ENCODE data around the gene SKIC2. TPM values are rescaled to one million over a fixed set of nuclear protein-coding genes. Genes with fewer than 3 reads are reported as not detected.

The SKIC2 gene
- total RNA-seq, 1 donor from 2014 or later = 31.5 TPM

DNA sequence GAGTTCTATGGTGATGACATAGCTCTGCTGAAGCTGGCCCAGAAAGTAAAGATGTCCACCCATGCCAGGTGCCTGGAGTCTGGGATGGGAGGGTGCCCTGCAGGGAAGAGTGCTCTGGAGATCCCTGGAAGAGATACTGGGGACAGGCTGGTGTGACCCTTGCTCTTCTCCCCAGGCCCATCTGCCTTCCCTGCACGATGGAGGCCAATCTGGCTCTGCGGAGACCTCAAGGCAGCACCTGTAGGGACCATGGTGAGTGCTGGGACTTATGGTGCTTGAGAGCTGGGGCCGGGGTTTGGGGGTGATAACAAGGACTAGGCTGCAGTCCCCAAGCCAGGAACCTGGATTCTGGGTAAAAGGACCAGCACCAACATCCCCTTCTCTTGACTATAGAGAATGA is 15.2 kb upstream of the SKIC2 start:
- intact Hi-C loops (cut with micrococcal nuclease) = no loop called here
- no peak for DNase-seq
- ATAC-seq = no peak

DNA sequence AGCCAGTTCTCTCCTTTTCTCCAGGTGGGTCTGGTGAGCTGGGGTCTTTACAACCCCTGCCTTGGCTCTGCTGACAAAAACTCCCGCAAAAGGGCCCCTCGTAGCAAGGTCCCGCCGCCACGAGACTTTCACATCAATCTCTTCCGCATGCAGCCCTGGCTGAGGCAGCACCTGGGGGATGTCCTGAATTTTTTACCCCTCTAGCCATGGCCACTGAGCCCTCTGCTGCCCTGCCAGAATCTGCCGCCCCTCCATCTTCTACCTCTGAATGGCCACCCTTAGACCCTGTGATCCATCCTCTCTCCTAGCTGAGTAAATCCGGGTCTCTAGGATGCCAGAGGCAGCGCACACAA is 13.8 kb upstream of the SKIC2 start:
- ATAC-seq (no peak), DNase-seq (no peak)
- intact Hi-C loops (cut with micrococcal nuclease) = no loop called here

DNA sequence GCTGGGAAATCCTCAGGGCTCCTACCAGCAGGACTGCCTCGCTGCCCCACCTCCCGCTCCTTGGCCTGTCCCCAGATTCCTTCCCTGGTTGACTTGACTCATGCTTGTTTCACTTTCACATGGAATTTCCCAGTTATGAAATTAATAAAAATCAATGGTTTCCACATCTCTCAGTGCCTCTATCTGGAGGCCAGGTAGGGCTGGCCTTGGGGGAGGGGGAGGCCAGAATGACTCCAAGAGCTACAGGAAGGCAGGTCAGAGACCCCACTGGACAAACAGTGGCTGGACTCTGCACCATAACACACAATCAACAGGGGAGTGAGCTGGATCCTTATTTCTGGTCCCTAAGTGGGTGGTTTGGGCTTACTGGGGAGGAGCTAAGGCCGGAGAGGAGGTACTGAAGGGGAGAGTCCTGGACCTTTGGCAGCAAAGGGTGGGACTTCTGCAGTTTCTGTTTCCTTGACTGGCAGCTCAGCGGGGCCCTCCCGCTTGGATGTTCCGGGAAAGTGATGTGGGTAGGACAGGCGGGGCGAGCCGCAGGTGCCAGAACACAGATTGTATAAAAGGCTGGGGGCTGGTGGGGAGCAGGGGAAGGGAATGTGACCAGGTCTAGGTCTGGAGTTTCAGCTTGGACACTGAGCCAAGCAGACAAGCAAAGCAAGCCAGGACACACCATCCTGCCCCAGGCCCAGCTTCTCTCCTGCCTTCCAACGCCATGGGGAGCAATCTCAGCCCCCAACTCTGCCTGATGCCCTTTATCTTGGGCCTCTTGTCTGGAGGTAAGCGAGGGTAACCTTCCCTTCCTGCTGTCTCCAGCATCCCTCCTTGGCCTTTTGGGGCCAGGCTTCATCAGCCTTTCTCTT is 13.2 kb upstream of the SKIC2 start, which contains the start of gene CFB:
TSS of gene CFB (plus strand) at position 589 of the 863 bp plus-strand sequence. CDS start at position 716, 127 bp downstream.
- intact Hi-C loops (cut with micrococcal nuclease) = no loop called here
- ATAC-seq (peak; percentile 86), DNase-seq (peak; percentile 73)

DNA sequence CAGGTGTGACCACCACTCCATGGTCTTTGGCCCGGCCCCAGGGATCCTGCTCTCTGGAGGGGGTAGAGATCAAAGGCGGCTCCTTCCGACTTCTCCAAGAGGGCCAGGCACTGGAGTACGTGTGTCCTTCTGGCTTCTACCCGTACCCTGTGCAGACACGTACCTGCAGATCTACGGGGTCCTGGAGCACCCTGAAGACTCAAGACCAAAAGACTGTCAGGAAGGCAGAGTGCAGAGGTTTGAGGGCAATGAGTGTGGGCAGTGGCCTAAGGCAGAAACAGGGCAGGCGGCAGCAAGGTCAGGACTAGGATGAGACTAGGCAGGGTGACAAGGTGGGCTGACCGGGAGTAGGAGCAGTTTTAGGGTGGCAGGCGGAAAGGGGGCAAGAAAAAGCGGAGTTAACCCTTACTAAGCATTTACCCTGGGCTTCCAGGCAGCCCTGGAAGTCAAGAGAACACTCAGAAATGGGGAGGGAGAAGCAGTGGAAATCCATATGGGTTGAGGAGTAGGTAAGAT is 12.5 kb upstream of the SKIC2 start:
- intact Hi-C loops (cut with micrococcal nuclease) = no loop called here
- ATAC-seq (no peak), DNase-seq (no peak)

DNA sequence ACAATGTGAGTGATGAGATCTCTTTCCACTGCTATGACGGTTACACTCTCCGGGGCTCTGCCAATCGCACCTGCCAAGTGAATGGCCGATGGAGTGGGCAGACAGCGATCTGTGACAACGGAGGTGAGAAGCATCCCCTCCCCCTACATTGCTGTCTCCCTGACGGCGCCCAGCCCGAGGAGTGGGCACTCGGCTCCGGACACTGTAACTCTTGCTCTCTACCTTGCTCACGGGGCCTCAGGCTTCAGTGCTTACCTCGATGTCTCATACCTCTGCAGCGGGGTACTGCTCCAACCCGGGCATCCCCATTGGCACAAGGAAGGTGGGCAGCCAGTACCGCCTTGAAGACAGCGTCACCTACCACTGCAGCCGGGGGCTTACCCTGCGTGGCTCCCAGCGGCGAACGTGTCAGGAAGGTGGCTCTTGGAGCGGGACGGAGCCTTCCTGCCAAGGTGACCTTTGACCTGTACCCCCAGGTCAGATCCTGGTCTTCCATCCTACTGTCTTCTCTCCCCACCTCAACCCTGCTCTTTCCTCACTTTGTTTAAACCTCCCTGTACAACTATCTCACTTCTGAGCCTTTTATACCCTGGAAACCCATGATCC is 11.8 kb upstream of the SKIC2 start:
- no peak for DNase-seq
- intact Hi-C loops (cut with micrococcal nuclease) = no loop called here

DNA sequence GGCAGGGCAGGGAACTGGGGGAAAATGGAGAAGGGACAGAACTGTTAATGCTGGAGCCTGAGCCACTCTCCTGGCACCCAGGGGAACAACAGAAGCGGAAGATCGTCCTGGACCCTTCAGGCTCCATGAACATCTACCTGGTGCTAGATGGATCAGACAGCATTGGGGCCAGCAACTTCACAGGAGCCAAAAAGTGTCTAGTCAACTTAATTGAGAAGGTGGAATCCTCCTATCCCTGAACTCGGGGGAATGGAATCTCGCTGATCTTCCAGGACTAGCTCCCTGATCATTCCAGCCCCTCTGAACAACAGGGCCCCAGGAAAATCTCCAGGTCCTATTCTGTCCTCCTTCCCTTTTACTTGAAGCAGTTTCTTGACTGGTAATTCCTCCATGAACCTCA is 11.1 kb upstream of the SKIC2 start:
- DNase-seq (no peak), ATAC-seq (no peak)
- intact Hi-C loops (cut with micrococcal nuclease) = no loop called here

More for the DNA sequence above, 11.8 kb upstream of the SKIC2 start:
- ATAC-seq = no peak

DNA sequence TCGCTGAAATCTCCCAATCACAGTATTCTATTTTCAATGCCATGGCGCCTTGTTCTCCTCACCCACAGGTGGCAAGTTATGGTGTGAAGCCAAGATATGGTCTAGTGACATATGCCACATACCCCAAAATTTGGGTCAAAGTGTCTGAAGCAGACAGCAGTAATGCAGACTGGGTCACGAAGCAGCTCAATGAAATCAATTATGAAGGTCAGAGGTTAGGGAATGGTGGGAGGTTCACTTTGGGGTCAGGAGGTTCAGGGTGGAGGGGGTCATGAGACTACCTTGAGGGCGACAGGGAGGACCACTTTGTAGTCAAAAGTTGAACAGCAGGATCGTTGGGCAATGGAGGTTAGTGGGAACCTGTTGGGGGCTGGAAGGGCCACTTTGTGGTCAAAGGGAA is 10.7 kb upstream of the SKIC2 start:
- no peak for DNase-seq
- ATAC-seq = no peak
- intact Hi-C loops (cut with micrococcal nuclease) = no loop called here

DNA sequence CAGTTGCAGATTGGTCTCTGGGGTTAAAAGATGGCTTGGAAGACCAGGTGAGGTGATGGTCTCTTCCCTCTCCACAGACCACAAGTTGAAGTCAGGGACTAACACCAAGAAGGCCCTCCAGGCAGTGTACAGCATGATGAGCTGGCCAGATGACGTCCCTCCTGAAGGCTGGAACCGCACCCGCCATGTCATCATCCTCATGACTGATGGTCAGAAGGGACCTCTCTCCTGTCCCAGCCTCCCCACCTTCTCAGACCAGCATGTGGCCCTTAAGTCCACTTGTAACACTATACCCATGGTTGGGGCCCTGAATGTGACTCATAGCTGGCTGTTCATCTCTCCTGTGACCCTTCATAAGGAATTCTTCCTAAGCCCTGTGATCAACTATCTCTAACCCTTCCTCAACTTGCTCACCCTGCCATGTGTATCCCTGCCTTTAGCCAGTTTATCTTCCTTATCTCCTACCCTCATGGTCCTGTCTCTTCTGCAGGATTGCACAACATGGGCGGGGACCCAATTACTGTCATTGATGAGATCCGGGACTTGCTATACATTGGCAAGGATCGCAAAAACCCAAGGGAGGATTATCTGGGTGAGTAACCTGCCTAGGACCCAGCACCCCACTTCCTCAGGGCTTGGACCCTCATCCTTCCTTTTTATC is 10.1 kb upstream of the SKIC2 start:
- intact Hi-C loops (cut with micrococcal nuclease) = no loop called here
- no peak for DNase-seq

DNA sequence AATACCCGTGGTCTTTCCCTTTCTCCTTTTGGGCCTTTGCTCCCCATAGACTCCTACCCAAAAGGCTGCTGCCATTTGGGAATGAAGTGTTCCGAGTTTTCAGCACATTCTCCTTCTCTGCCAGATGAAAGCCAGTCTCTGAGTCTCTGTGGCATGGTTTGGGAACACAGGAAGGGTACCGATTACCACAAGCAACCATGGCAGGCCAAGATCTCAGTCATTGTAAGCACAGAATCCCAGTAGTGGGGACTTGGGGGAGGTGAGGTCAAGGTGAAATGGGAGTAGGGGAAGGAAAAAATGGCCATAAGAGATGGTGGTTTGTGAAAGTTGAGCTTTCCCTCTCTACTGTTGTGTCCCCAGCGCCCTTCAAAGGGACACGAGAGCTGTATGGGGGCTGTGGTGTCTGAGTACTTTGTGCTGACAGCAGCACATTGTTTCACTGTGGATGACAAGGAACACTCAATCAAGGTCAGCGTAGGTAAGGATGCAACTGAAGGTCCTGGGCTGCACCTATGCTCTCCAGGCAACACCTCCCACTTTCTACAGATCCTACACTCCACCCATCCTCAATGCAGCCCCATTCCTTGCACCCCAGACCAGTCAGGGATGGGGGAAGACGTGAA is 8.9 kb upstream of the SKIC2 start:
- ATAC-seq = no peak
- DNase-seq = no peak
- intact Hi-C loops (cut with micrococcal nuclease) = no loop called here

More for the DNA sequence above, 10.1 kb upstream of the SKIC2 start:
- no peak for ATAC-seq

DNA sequence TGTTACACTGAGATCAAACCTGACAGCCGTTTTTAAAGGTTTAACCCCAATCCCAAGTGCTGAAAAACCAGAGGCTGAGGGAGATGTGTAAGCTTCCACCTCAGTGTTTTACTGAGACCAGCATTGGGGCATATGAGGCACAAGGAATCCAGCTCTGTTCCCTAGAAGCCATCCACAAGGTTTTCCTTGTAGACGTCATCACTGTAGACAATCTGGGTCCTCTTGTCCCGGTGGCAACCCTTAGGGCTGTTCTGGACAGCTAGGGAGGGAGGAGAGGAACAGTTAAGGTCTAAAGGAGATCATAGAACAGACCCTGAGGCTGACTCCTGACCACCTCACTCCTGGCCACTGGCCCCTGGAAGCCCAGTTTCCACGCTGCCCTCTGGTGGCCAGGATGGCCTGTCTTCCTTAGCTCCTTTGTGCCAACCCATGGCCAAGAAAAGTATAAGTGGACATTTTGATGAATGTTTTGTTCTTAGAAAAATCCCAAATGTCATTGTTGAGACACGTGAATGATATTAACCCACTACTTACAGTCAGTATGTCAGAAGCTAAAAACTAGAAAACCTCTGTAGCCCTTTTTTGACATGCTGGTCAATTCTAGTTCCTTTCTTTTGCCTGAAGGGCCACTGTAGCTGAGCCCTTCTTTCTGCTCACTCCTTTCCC is 6.7 kb upstream of the SKIC2 start:
- ATAC-seq = peak; percentile 76
- DNase-seq = peak; percentile 79
- intact Hi-C loops (cut with micrococcal nuclease) = no loop called here

DNA sequence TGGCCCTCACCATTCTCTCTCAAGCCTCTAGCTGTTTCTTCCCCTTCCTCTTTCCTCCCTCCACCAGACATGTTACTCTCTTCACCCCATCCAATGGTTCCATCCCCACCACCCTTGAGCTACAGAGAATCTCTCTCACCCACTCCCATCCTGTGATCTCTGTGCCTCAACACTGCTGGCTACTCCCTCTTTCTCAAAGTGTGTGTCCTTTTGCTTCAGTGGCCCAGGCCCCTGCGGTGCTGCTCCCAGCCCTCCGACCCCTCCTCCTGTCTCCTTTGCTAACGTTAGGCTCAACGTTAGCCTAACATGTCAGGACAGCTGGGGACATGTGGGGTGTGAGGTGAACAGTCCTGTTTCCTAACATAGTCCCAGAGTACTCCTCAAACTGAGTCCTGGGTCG is 6.1 kb upstream of the SKIC2 start:
- DNase-seq (no peak), ATAC-seq (no peak)
- intact Hi-C loops (cut with micrococcal nuclease) = no loop called here

DNA sequence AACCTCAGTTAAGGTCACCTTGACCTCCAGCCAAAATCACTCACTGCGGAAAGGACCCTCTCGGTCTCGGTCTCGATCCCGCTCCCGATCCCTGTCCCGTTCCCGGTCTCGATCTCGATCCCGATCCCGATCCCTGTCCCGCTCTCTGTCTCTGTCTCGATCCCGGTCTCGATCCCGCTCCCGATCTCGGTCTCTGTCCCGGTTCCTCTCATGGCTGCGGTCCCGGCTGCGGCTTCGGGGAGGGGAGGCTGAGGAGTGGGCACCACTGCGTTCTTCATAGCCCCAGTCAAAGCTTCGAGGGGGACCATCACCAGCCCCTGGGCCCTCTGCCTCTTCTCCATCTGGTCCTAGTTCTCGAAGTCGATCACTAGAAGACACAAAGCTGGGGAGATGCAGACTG is 4.5 kb upstream of the SKIC2 start:
- no peak for ATAC-seq
- no peak for DNase-seq
- intact Hi-C loops (cut with micrococcal nuclease) = no loop called here

DNA sequence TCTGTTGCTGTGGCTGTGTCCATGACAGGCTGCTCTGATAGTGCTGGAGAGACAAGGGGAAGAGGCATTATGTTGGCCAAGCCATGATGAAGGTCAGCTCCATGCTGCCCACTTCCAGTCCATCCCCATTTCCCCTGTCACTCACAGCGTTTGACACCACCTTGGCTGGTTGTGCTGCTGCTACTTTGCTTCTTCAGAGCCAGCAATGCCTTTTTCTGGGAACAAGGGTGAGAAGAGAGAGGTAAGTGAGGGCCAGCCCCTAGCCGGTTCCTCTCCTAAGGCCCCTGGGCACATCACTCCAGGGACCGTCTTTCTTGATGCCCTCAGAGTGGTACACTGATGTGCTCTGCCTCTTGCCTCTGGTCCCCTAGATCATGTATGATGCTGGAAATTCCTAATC is 2.2 kb upstream of the SKIC2 start:
- ATAC-seq (no peak), DNase-seq (no peak)
- intact Hi-C loops (cut with micrococcal nuclease) = no loop called here

DNA sequence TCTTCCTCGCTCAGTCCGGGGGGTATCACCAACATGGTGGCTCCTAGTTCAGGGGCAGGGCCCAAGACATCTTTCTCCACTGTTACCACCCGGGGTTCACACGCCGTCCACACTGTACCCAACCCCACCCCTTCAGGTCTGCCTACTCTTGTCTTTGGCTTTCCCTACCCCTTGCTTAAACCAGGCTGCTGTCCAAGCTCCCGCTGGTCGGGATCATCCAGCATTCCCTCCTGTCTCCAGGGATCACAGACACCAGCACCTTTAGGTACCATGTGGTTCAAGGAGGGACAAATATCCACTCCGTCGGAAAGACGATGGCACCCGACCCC is 599 bp upstream of the SKIC2 start:
- peak; percentile 1 for ATAC-seq
- no peak for DNase-seq
- intact Hi-C loops (cut with micrococcal nuclease) = no loop called here

DNA sequence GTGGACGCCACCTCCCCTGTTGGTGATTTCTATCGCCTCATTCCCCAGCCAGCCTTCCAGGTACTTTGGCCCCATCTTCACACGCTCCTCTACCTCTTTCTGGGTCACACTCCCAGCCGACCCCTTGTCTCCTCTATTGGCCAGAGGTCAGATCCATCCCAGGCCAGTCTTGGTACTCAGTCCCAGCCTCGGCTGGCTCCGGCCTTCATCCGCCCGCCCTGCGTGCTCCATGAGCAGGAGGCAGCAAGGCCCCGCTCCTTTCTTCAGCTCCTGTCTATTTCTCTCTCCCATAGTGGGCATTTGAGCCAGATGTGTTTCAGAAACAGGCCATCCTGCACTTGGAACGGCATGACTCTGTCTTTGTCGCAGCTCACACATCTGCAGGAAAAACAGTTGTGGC is 2.6 kb downstream of the SKIC2 start:
- ATAC-seq (no peak), DNase-seq (no peak)
- intact Hi-C loops (cut with micrococcal nuclease) = no loop called here

DNA sequence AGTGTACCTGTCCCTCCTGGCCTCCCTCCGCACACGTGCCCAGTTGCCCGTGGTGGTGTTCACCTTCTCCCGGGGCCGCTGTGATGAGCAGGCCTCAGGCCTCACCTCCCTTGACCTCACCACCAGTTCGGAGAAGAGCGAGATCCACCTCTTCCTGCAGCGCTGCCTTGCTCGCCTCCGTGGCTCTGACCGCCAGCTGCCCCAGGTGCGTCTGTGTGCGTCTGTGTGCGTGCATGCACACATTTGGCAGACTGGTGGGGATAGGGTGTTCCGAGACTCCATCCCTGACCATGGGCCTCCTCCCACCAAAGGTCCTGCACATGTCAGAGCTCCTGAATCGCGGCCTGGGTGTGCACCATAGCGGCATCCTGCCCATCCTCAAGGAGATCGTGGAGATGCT is 4.9 kb downstream of the SKIC2 start:
- ATAC-seq (no peak), DNase-seq (no peak)
- intact Hi-C loops (cut with micrococcal nuclease) = no loop called here

DNA sequence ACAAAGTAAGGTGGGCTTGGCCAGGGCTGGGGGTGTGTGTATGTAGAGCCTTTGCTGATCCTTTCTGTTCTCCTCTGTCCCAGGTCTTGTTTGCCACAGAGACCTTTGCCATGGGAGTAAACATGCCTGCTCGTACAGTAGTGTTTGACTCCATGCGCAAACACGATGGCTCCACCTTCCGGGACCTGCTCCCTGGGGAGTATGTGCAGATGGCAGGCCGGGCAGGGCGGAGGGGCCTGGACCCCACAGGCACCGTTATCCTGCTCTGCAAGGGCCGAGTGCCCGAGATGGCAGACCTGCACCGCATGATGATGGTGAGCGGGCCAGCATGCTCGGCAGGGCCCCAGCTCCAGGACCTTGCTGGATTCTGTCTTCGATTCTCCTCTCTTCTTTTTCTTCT is 6.7 kb downstream of the SKIC2 start:
- no peak for ATAC-seq
- intact Hi-C loops (cut with micrococcal nuclease) = no loop called here
- no peak for DNase-seq

DNA sequence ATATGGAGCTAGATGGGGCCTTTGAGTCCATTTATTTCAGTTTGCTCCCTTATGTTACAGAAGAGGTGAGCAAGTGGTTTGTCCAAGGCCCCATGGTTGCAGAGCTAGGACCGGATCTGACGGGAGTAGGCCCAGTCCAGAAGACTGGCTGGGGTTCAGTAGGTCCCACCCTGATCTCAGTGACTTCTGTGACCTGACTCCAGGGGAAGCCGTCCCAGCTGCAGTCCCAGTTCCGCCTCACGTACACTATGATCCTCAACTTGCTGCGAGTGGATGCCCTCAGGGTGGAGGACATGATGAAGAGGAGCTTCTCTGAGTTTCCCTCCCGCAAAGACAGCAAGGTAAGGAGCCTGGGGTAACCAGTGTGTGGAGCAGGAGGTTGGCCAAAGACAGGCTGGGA is 7.5 kb downstream of the SKIC2 start:
- DNase-seq = no peak
- no peak for ATAC-seq

More for the DNA sequence above, 7.5 kb downstream of the SKIC2 start:
- intact Hi-C loops (cut with micrococcal nuclease) = no loop called here
